RCC 7860 (cell line): ENCODE results near the gene SMAD5.

ENCODE experiments used
- DNase-seq: peaks from one replicate; pipeline ENCODE4 v3.0.0-alpha.2; 2015; ENCODE audit warnings: low spot score
- FAIRE-seq: peaks from 2 replicates; lab custom pipeline; 2012; peaks lifted over from hg19 to GRCh38; lab: Jason Lieb, UNC

SMAD5 gene

GRCh38 chr5:136132557-136133221 lies at the start of gene SMAD5:
Gene SMAD5 (plus strand): TSS chr5:136132845. CDS start chr5:136153761, 20,916 bp downstream.
- FAIRE-seq, result no peak
- peak; percentile 83 for DNase-seq

GRCh38 chr5:136084698-136085097 lies 47.9 kb upstream of the SMAD5 start:
- DNase-seq, result no peak
- no peak for FAIRE-seq

DNA sequence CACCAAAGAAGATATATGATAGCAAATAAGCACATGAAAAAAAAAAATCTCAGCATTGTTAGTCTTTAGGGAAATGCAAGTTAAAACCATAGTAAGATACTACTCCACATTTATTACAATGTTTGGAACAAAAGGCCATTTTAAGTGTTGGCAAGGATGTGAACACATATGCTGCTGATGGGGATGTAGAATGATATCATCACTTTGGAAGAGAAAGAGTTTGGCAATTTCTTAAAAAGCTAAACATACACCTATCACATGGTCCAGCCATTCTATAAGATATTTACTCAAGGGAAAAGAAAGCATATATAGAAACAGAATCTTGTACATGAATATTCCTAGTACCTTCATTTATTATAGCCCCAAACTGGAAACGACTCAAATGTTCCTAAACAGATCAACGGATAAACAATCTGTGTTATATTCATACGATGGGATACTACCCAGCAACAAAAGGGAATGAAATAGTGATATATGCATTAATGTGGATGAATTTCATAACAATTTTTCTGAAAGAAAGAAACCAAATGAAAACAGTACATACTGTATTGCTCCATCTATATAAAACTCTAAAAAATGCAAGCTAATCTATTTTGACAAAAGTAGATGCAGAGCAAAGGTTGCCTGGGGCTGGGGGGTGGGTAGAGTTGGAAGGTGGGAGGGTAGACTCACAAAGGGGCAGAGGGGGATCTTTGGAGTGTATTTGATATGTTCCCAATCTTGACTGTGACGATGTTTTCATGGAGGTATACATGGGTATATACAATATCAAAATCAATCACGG lies 45.7 kb upstream of the SMAD5 start:
- FAIRE-seq (no peak), DNase-seq (no peak)

DNA sequence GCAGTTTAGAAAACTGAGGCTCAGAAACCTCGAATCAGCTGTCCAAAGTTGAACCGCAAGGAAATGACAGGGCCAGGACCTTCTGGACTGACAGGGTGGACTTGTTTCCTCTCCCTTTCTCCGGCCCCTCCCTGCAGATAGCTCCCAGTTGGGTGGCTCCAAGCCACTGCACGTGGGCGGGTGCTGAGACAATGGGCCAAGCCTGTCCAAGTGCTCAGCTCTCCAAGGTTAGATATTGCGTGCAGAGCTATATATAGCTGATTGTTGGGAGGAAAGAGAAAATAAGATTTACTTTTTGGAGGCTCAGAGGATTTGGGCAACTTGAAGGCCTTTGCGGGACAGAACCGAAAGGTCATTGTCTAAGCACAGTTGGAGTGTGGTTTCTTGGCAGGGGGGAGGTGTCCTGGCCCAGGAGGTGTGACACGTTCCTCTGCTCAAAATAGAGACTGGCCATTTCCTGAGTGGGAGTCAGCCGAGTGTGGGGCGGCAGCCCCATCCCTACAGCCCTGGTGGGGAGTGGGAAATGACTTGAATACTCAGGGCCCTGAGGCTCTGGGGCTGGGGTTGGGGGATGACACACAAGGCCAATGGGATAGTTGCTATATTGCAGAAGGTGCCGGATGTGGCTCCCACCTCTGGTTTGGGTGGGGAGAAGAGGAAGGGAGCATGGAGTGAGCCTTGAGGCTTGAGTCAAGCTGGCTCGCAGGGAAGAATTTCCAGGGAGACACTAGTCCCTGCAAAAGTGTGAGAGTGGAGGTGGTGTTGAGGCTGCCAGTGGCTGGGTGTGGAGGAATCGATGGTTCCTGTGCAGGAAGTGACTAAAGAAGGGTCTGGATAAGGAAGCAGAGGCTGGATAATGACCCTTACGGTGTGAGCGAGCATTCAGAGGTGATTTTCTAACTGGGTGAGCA lies 44.4 kb upstream of the SMAD5 start:
- FAIRE-seq (no peak), DNase-seq (no peak)

DNA sequence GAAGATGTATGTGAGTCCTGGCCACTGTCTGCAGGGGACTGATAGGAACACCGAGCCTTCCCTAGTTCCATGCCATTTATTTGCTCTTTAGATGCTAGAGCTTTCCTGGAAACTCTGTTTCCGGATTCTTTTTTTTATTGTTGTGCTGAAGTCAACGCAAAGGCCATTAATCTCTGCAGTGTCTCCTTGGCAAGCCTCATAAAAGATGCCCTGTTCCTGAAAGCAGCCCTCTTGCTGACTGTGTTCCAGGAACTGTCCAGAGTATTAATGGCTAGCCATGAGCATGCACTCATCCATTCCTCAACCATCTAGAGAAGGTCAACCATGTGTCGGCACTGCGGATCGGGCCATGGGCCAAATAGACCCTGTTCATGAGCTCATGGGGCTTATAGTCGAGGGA lies 42.9 kb upstream of the SMAD5 start:
- FAIRE-seq, result no peak
- DNase-seq, result no peak

DNA sequence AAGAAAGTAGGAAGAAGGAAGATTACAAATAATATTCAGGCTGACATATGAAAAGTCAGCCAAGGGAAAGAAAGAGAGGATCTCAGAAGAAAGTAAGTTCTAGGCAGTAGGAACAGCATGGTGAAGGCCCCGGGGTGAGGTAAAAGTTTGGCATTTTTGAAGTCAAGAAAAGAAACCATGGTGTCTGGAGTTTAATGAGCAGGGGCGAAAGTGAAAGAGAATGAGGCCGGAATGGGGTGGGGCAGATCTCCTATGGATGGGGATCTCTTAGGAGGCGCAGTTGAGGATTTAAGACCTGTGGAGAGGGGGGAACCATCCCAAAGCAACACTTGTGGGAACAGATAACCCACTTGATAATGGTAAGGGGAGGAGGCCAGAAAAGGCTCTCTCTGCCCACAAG lies 42.3 kb upstream of the SMAD5 start:
- no peak for DNase-seq
- no peak for FAIRE-seq

DNA sequence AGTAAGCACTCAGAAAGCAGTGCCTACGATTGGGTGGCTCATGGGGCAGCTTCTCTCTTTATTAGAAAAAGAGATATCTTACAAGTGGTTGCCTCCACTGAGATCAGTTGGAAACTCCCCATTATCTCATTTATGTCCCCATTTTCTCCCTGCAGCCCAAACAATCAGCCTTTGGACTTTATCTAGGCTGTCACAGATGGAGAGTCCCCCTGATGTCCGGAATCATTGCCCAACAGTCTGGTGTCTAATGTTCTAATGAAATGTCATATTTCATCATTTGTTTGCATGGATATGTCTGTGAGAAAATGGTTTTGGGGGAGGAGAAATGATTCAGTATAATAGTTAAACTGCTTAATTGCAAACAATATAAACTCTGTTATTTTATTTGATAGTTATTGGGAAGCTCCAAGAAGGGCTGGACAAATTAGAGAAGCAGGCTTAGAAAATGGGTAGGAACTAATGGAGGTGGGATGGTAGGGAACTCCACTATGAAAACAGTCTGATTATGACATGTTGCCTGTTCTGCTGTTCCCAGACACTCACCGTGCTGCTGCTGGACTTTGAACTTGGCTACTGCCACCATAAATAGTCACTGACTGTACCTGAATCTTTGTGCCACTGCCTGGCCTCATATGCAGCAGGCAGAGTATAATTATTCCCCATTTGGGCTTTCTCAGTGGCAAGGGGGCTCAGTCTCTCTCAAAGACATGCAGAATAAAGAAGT lies 38.3 kb upstream of the SMAD5 start:
- FAIRE-seq (no peak), DNase-seq (no peak)

DNA sequence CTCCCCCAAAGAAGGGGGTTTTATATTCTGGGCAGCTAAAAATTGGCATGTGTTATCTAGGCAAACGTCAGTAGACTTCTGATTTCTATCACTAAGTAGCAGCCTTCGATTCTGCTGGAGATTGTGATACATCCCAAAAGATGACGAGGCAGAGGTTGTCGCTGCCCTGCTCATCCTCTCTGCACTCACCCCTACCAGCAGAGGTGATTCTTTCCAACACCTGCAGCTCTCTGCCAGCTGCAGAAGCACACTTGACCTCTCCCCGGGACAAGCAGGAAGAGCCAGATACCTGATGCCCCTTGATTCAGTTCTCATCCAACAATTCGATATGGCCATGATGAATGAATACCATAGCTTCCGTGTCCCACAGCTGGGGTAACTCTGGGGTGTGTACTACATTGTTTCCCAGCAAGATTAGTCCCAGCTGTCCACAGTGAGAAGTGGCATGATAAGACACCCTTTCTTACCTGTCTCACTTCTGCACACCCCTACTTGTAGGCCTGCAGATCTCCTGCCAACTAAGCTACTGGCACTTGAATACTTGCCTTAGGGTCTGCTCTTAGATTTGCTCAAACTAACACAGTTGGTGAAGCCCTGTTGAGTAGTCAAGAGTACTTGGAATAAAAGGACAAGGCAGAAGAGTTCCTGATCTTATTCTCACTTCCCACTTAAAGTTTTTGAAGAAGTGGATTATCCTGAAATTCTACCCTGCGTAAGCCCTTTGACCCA lies 37.6 kb upstream of the SMAD5 start:
- no peak for DNase-seq

DNA sequence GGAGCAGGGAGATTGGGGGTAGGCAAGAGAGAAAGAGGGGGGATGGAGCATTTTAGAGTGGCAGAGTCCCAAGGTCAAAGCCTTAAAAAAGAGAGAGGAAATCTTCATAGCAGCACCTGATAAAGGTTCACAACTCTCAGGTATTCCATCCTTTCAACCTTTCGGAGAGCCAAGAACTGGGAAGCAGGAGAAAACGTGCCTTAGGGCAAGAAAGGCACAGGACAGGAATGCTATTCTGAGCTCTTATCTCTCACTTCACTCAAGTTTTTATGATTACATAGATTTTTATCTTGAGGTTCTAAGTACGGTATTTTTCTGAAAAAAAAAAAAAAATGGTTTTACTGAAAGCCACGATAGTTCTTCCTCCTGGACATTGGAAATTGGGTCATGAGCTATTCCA lies 34.5 kb upstream of the SMAD5 start:
- FAIRE-seq (no peak), DNase-seq (no peak)

More for the DNA sequence above, 37.6 kb upstream of the SMAD5 start:
- FAIRE-seq, result no peak

GRCh38 chr5:136099870-136100269 lies 32.8 kb upstream of the SMAD5 start:
- no peak for FAIRE-seq

GRCh38 chr5:136101884-136102283 lies 30.8 kb upstream of the SMAD5 start:
- DNase-seq (no peak), FAIRE-seq (no peak)

More at GRCh38 chr5:136099870-136100269, 32.8 kb upstream of the SMAD5 start:
- DNase-seq, result no peak

- FAIRE-seq, result no peak
- no peak for DNase-seq
These were observed 29.5 kb upstream of the SMAD5 start for GRCh38 chr5:136103118-136103517.

GRCh38 chr5:136104306-136104965 lies 28.2 kb upstream of the SMAD5 start:
- FAIRE-seq (no peak), DNase-seq (no peak)

- FAIRE-seq (no peak), DNase-seq (no peak)
These were observed 26.2 kb upstream of the SMAD5 start for GRCh38 chr5:136106351-136107031.

GRCh38 chr5:136108180-136108611 lies 24.4 kb upstream of the SMAD5 start:
- DNase-seq (no peak), FAIRE-seq (no peak)

DNA sequence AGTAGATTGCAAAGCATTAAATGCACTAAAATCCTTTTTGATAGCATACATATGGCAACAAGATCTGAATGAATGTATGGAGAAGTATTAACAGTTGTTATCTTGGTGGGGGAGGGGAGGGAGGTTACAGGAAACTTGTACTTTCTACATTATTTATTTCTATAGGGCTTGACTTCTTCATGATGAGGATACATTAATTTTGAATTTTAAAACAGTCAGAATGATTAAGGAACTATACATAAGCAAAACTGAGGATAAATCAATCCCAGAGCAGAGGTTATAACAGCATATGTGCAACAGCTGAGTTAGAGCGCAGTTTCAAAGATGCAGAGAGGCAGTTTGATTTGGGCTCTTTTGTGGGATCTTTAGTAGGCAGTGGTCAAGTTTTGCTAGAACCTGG lies 23.9 kb upstream of the SMAD5 start:
- no peak for DNase-seq
- no peak for FAIRE-seq

DNA sequence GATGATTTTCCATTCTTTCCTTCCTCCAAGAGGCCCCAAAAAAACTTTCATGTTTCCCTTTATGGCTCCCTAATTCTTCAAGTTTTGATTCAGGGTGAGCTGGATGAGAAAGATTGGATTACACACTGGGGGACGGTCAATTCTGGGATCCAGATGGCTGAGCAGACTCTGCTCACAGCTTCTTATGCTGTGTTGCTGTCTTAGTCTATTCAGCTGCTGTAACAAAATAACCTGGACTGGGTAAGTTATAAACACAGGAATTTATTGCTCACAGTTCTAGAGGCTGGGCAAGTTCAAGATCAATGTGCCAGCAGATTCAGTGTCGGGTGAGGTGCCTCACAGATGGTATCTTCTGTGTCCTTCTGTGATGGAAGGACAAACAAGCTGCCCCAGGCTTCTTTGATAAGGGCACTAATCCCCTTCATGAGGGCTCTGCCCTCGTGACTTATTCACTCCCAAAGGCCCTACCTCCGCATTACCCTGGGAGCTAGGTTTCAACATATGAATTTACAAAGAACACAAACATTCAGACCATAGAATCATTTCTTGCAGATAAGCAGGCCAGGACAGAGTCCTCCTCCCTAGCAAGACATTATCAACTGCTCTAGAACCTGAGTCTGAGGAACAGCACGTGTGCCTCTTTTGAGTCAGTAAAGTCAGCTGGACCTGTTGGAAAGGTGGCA lies 23.1 kb upstream of the SMAD5 start:
- no peak for FAIRE-seq
- DNase-seq, result no peak

GRCh38 chr5:136113606-136114005 lies 19.0 kb upstream of the SMAD5 start:
- DNase-seq, result no peak
- no peak for FAIRE-seq
